Naive thymus-derived CD8-positive, alpha-beta T cell (primary cell): ENCODE measurements around the gene SLC9A7. TPM values are rescaled to one million over a fixed set of nuclear protein-coding genes. Genes with fewer than 3 reads are reported as not detected.
A peak's percentile ranks its signal among the peaks of the same experiment; 100 is the strongest.

Experiments
- ATAC-seq, 2 donors: fragments of 150-1000 bp; cut with Tn5 transposase in 1 of 2; sonication (Bioruptor Pico), chemical (Tn5 transposase) in 1 of 2; 1 replicate in 1 of 2; 2 replicates in 1 of 2; pipeline ENCODE4 v1.10.0; 2021; ENCODE audit warnings: mild to moderate bottlenecking in 2 of 2, moderate library complexity in 2 of 2
- POLR2A ChIA-PET: fragments of 350-600 bp; sonication (Branson Sonifier 250); formaldehyde crosslinking; loops from one replicate; lab custom pipeline; 2021; ENCODE audit warnings: antibody characterized with exemption; lab: Charles Lee
- DNase-seq, 10 donors: peaks; one replicate each; pipeline versions ENCODE4 v3.0.0 to v3.0.0-alpha.2; 2020 to 2022
- H3K27ac Mint-ChIP-seq, 10 donors: one replicate each; pipeline ENCODE4 v1.8.0; 2020 to 2022; ENCODE audit warnings: mild to moderate bottlenecking in 10 of 10, mixed read lengths in 10 of 10, moderate library complexity in 4 of 10, inconsistent platforms in 1 of 10
- H3K27me3 Mint-ChIP-seq, 5 donors: one replicate each; pipeline ENCODE4 v1.8.0; 2021 to 2022; ENCODE audit warnings: mixed read lengths in 5 of 5
- H3K36me3 Mint-ChIP-seq, 3 donors: one replicate each; pipeline ENCODE4 v1.8.0; 2020 to 2022; ENCODE audit warnings: mixed read lengths in 3 of 3, mild to moderate bottlenecking in 2 of 3, inconsistent platforms in 1 of 3
- H3K4me1 Mint-ChIP-seq, 4 donors: one replicate each; pipeline ENCODE4 v1.8.0; 2021 to 2022; ENCODE audit warnings: mixed read lengths in 4 of 4
- H3K4me3 Mint-ChIP-seq, 10 donors: one replicate each; pipeline ENCODE4 v1.8.0; 2020 to 2022; ENCODE audit warnings: mild to moderate bottlenecking in 10 of 10, mixed read lengths in 10 of 10, moderate library complexity in 6 of 10, inconsistent platforms in 1 of 10
- H3K9me3 Mint-ChIP-seq, 9 donors: one replicate each; pipeline ENCODE4 v1.8.0; 2020 to 2022; ENCODE audit warnings: mixed read lengths in 9 of 9, mild to moderate bottlenecking in 3 of 9, inconsistent platforms in 1 of 9, moderate library complexity in 1 of 9
- polyA plus RNA-seq, 3 donors: library from polyadenylated mRNA; unstranded; fragments of 300-500 nt; fragmentation: Illumina TruSeq; gene quantifications; one replicate each; pipeline ENCODE4 v1.2.3, GENCODE V29; 2021
- total RNA-seq, 8 experiments: library from RNA in 2 of 8; stranded (reverse) in 2 of 8; gene quantifications; one replicate each; pipeline ENCODE4 v1.2.3 and lab custom pipeline; 2021 to 2026

Gene SLC9A7
- total and polyA plus RNA-seq, 5 experiments from 2014 or later: 0.33 to 3.6 (median 1.3) TPM

DNA sequence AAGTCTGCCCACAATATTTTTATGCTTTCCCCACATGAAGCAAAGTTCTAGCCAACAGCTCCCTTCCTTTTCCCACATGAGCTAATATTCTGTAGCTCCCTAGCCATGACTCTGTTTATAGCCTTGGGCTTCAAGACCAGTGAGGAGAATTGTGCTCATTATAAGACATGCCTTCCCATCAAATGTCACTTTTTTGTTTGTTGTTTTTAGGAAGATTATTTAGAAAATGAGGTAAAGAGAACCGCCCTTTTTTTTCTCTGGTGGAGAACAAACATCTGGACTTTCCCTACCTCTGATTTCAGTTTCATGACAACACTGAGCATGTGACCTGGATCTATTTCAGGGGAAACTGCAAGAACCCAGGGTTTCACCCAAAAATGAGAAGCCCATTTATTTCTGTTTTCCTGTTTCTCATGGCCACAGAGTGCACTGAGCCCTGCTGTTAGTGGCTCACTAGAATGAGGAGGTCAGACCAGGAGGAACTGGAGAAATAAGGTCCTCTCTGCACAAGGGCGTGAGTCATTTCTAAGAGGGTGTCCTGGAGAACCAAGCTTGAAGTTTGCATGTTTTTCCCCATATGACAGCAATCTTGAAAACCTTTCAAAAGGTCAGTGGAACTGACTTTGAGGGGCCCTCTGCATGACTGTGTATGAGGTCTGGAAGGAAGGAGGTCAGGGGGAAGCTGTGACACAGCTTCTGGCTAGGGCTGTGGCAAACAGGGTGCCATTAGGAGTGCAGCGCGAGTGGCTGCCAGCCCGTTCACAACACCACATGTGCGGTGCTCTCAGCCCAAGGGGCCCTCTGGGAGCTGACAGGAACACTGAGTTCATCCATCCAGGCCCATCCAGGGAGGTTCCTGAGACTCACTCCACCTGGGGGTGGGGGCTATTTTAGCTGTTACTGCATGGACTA is 130.2 kb downstream of the SLC9A7 start:
- Mint-ChIP-seq H3K27me3 (peaks cover 0 to 8% (median 1%) of the 10 kb centered on the region in 5 donors), H3K36me3 (peaks cover 0 to 8% (median 4%) of the 10 kb centered on the region in 3 donors), H3K4me3 (no peak overlapping the region), H3K27ac (peak overlapping the region in 2 of 10 donors; percentile 25 to 72), H3K9me3 (peaks cover 0 to 2% (median 0%) of the 10 kb centered on the region in 9 donors), H3K4me1 (peaks cover 0 to 32% (median 2%) of the 10 kb centered on the region in 4 donors)
- ATAC-seq: no peak
- DNase-seq: no peak
- POLR2A ChIA-PET: no interaction called here

DNA sequence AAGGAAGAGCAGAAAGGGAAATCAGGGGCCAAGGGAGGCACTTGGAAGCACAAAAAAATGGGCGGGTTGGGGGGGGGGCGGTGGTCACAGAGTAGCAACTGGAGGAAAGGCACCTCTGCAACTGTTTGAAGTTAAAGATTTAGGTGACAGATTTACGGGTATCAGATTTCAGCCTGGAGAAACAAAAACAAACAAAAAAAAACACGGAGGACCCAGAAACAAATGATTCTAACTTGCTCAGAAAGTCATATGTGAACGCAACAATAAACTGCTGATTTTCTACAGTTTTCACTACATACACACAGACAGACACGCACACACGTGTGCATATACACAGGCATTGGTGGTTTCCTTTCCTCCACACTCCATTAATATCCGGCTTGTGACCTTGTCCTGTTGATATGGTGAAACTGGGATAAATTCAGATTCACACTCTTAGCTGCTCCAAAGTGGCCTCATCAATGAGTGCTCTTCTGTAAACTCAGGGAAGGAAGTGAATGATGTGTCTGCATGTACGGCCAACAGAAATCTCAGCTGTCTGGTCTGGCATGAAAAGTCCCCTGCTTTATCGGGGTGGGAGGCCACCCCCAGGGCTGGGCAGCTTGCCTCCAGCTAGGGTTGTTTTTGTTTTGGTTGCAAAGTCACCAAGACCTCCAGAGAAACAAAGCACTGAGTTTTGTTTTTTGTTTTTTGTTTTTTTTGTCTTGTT is 131.1 kb downstream of the SLC9A7 start:
- POLR2A ChIA-PET: no interaction called here
- Mint-ChIP-seq H3K4me1 (peaks cover 0 to 30% (median 2%) of the 10 kb centered on the region in 4 donors), H3K27me3 (peaks cover 0 to 17% (median 2%) of the 10 kb centered on the region in 5 donors), H3K4me3 (no peak overlapping the region), H3K27ac (peak overlapping the region in 1 of 10 donors; percentile 72), H3K36me3 (peaks cover 0 to 8% (median 4%) of the 10 kb centered on the region in 3 donors), H3K9me3 (no peaks in the 10 kb centered on the region)
- DNase-seq (no peak), ATAC-seq (no peak)

DNA sequence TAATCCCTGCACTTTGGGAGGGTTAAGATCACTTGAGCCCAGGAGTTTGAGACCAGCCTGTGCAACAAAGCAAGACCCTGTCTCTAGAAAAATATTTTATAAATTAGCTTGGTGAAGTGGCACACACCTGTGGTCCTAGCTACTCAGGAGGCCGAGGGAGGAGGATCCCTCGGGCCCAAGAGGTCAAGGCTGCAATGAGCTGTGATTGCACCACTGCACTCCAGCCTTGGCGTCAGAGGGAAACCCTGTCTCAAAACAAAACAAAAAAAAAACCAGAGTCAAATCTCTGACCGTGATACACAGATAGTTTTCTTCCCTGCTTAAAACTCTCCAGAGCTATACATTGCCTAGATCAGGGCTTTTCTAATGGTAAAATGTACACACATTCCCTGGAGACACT is 131.9 kb downstream of the SLC9A7 start:
- H3K9me3 Mint-ChIP-seq: no peaks in the 10 kb centered on the region
- ATAC-seq (no peak), DNase-seq (no peak)
- H3K4me1 Mint-ChIP-seq: peaks cover 0 to 30% (median 2%) of the 10 kb centered on the region in 4 donors
- POLR2A ChIA-PET: no interaction called here
- peaks cover 0 to 25% (median 2%) of the 10 kb centered on the region in 5 donors for H3K27me3 Mint-ChIP-seq
- peaks cover 0 to 8% (median 3%) of the 10 kb centered on the region in 3 donors for H3K36me3 Mint-ChIP-seq
- H3K27ac Mint-ChIP-seq: peak overlapping the region in 1 of 10 donors; percentile 46
- H3K4me3 Mint-ChIP-seq: peak overlapping the region in 1 of 10 donors; percentile 48

DNA sequence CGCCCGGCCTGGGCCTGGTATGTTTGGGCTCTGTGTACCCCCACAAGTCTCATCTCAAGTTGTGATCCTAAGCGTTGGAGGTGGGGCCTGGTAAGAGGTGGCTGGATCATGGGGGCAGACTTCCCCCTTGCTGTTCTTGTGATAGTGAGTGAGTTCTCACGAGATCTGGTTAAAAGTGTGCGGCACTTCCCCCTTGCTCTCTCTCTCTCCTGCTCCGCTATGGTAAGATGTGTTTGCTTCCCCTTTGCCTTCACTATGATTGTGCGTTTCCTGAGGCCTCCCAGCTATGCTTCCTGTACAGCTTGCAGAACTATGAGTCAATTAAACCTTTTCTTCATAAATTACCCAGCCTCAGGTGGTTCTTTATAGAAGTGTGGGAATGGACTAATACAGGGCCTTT is 132.4 kb downstream of the SLC9A7 start:
- Mint-ChIP-seq H3K9me3 (no peaks in the 10 kb centered on the region), H3K36me3 (peaks cover 0 to 7% (median 4%) of the 10 kb centered on the region in 3 donors), H3K27me3 (peaks cover 0 to 27% (median 2%) of the 10 kb centered on the region in 5 donors), H3K4me1 (peaks cover 0 to 30% (median 2%) of the 10 kb centered on the region in 4 donors), H3K27ac (peak overlapping the region in 1 of 10 donors; percentile 46), H3K4me3 (peak overlapping the region in 1 of 10 donors; percentile 48)
- POLR2A ChIA-PET: no interaction called here
- ATAC-seq (no peak), DNase-seq (peak in 1 of 10 donors; percentile 5)

DNA sequence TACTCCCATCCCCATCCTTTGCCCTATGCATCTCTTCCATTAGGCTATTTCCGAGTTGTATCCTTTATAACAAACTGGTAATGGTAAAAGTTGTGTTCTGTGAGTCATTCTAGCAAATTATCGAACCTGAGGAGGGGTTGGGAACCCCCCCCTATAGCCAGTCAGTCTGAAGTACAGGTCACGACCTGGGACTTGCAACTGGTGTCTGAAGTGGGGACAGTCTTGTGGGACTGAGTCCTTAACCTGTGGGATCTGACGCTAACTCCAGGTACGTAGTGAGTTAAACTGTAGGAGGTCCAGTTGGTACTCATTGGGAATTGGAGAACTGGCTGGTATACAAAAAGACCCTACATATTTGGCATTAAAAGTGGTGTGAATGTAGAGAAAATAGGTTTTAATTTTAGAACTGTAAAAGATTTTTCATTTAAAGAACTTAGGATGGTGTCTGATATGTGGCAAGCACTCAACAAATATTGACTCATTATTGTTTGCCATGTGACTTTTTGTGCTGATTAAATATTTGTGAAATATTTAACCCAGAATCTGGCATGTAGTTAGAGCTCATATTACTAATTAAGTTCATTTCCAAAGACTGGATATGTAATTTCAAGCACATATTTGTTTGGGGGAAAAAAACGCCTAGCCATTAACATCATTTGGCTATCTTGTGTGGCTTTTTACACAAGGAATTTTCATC is 134.7 kb downstream of the SLC9A7 start:
- peaks cover 6 to 12% (median 7%) of the 10 kb centered on the region in 3 donors for H3K36me3 Mint-ChIP-seq
- peaks cover 0 to 25% (median 2%) of the 10 kb centered on the region in 5 donors for H3K27me3 Mint-ChIP-seq
- ATAC-seq (no peak), DNase-seq (no peak)
- peaks cover 0 to 6% (median 0%) of the 10 kb centered on the region in 9 donors for H3K9me3 Mint-ChIP-seq
- H3K4me1 Mint-ChIP-seq: peaks cover 0 to 26% (median 2%) of the 10 kb centered on the region in 4 donors
- no peak overlapping the region for H3K4me3 Mint-ChIP-seq
- no peak overlapping the region for H3K27ac Mint-ChIP-seq
- POLR2A ChIA-PET: no interaction called here

DNA sequence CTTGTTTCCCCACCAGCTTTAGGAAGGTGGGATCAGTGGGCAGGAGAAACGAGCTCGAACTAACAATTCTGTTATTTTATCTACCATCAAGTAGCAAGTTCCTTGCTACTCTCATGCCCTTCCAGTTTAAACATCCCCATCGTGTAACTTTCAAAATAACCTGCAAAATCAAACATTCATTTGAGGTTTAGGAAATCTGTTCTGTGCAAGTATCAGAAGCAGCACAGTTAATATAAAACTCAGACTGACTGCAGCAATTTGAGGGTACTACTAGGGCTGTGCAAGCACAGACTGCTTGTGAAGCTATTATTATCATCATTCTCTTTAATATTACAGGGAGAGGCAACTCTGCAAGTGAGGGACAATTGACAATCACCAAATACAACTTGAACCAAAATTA is 137.3 kb downstream of the SLC9A7 start:
- Mint-ChIP-seq H3K27ac (no peak overlapping the region), H3K36me3 (peaks cover 17 to 24% (median 18%) of the 10 kb centered on the region in 3 donors), H3K9me3 (peaks cover 0 to 23% (median 0%) of the 10 kb centered on the region in 9 donors), H3K4me1 (peaks cover 0 to 8% (median under 1%) of the 10 kb centered on the region in 4 donors), H3K4me3 (no peak overlapping the region), H3K27me3 (peaks cover 3 to 42% (median 14%) of the 10 kb centered on the region in 5 donors)
- POLR2A ChIA-PET: no interaction called here
- DNase-seq (no peak), ATAC-seq (no peak)

DNA sequence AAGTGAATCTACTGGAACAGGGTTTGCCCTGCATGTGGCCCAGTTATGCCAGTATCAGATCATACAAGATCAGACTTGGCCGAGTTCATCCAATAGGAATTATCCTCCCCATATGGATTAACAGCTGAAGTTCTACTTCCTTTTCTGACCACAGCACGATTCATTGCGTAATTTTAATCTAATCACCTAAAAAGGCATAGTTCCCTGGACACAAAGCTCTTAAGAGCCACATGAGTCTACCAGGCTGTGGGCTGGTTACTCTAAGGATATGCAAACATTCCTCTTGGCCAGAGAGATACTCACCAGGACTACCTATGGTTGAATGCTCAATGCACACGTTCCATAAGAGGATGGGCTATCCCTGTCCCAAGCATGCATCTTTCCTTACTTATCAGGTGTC is 138.4 kb downstream of the SLC9A7 start:
- Mint-ChIP-seq H3K4me1 (peaks cover 0 to 4% (median 0%) of the 10 kb centered on the region in 4 donors), H3K36me3 (peaks cover 17 to 24% (median 17%) of the 10 kb centered on the region in 3 donors), H3K27ac (no peak overlapping the region), H3K27me3 (peaks cover 3 to 47% (median 15%) of the 10 kb centered on the region in 5 donors), H3K9me3 (peaks cover 0 to 23% (median 0%) of the 10 kb centered on the region in 9 donors), H3K4me3 (no peak overlapping the region)
- DNase-seq (no peak), ATAC-seq (no peak)
- POLR2A ChIA-PET: no interaction called here

DNA sequence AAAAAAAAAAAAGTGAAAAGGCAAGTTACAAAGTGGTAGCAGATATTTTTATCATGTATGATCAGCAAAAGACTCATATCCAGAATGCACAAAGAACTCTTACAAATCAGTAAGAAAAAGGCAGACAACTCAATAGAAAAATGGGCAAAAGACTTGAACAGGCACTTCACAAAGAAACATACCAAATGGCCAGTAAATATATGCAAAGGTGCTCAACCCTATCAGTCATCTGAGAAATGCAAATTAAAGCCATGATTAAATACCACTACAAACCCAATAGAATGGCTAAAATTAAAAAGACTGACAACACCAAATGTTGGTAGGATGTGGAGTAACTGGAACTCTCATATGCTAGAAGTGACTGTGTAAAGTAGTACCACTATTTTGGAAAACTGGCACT is 140.0 kb downstream of the SLC9A7 start:
- ATAC-seq (no peak), DNase-seq (no peak)
- H3K27me3 Mint-ChIP-seq: peaks cover 4 to 49% (median 20%) of the 10 kb centered on the region in 5 donors
- H3K27ac Mint-ChIP-seq: no peak overlapping the region
- peaks cover 17 to 27% (median 17%) of the 10 kb centered on the region in 3 donors for H3K36me3 Mint-ChIP-seq
- no peak overlapping the region for H3K4me3 Mint-ChIP-seq
- POLR2A ChIA-PET: no interaction called here
- H3K4me1 Mint-ChIP-seq: peaks cover 0 to 4% (median 0%) of the 10 kb centered on the region in 4 donors
- H3K9me3 Mint-ChIP-seq: peaks cover 0 to 23% (median 0%) of the 10 kb centered on the region in 9 donors

DNA sequence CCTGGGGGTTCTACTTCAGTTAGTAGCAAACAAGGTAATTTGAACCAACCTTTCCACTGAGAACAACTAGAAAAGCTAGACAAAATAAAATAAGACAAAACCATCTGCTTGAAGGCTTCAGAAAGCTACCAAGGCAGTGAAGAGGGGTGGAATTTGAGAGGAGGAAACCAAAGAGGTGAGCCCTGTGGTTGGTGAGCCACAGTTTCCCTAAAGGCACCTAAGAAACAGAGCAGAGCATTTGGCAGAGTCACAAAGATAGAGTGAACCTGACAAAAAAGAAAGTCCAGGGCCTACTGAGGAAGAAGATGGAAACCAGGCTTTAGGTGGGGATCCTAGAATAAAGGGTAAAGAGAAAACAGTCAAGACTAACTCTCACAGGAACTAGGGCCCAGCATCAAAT is 141.0 kb downstream of the SLC9A7 start:
- H3K27ac Mint-ChIP-seq: no peak overlapping the region
- peaks cover 17 to 27% (median 17%) of the 10 kb centered on the region in 3 donors for H3K36me3 Mint-ChIP-seq
- peaks cover 0 to 4% (median under 1%) of the 10 kb centered on the region in 4 donors for H3K4me1 Mint-ChIP-seq
- H3K27me3 Mint-ChIP-seq: peaks cover 6 to 46% (median 16%) of the 10 kb centered on the region in 5 donors
- POLR2A ChIA-PET: no interaction called here
- H3K4me3 Mint-ChIP-seq: no peak overlapping the region
- no peak for ATAC-seq
- no peak for DNase-seq
- H3K9me3 Mint-ChIP-seq: peaks cover 0 to 23% (median 0%) of the 10 kb centered on the region in 9 donors

DNA sequence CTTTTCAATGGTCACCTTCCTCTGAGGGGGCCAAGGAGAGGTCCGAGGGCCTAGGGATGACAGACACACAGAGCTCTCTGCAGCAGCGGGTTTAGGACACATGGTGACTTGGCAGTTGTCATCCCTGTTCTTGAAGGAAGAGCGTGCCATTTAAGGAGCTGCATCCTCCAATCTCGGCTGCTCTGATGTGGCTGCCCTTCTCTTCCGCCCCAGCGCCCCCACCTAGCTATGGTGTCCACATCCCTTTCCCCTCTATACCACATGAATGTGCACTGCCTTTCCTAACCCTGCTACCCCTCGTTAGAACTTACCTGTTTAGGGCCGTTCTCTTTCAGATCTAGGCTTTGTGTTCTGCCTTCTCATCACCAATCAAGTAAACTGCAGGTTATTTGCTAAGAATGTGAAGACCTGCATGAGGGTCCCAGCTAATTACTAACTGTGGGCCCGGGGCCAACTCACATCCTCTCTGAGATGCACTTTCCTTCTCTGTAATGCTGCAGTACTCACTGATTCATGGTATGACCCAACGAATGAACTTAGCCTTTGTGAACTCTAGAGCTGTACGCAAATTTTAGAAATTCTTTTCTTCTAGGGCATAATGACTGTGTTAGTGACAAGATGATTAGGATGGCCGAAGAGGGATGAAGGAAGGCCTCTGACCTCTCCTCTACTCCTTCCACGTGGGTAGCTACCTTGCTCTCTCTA is 147.1 kb downstream of the SLC9A7 start:
- H3K4me1 Mint-ChIP-seq: peaks cover 7 to 25% (median 20%) of the 10 kb centered on the region in 4 donors
- peak; percentile 96 to 100 for ATAC-seq
- H3K9me3 Mint-ChIP-seq: no peaks in the 10 kb centered on the region
- peak in 9 of 10 donors; percentile 4 to 78 (median 45) for DNase-seq
- H3K4me3 Mint-ChIP-seq: peak overlapping the region; percentile 4 to 67 (median 38)
- POLR2A ChIA-PET: no interaction called here
- H3K27ac Mint-ChIP-seq: peak overlapping the region in 1 of 10 donors; percentile 18
- peaks cover 3 to 55% (median 21%) of the 10 kb centered on the region in 5 donors for H3K27me3 Mint-ChIP-seq
- peaks cover 0 to 3% (median 3%) of the 10 kb centered on the region in 3 donors for H3K36me3 Mint-ChIP-seq

DNA sequence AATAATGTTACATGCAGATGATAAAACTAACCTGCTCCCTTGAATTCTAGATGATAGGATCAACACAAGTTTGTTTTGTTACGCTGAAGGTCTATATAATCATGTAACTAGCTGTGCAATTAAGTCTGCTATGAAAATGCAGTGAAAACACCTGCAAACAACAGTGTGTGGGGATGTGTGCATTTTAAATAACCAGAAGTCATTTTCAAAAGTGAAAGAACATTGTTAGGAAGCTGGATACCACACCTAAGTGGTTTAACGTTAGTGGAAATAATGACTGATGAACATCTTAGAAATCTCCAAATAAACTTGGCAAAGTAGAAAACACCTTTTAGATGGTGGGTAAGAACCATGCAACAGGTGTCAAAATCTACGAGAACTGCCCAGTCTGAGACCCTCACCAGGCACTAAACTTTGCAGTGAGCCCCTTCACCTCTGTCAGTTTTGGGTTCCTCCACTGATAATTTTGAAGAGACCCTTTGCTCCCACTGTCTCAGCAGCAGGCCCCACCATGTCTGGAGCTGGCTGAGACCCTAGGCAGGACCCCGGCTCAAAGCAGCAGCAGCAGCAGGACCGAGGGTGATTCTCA is 148.8 kb downstream of the SLC9A7 start:
- POLR2A ChIA-PET: no interaction called here
- H3K4me3 Mint-ChIP-seq: peak overlapping the region in 1 of 10 donors; percentile 6
- ATAC-seq (no peak), DNase-seq (no peak)
- H3K9me3 Mint-ChIP-seq: no peaks in the 10 kb centered on the region
- peaks cover 0 to 3% (median 3%) of the 10 kb centered on the region in 3 donors for H3K36me3 Mint-ChIP-seq
- H3K27ac Mint-ChIP-seq: no peak overlapping the region
- peaks cover 3 to 59% (median 20%) of the 10 kb centered on the region in 5 donors for H3K27me3 Mint-ChIP-seq
- H3K4me1 Mint-ChIP-seq: peaks cover 7 to 25% (median 20%) of the 10 kb centered on the region in 4 donors
